Neural cell (in vitro differentiated cells): ENCODE data around the gene SLAMF1.
"Not testable (repeated sequence)": the region's sequence is repeated elsewhere in the genome, so short reads cannot be mapped to it uniquely, and the experiment has no call there.

Experiments
- EP300 ChIP-seq: fragments of 450-650 bp; conservative IDR thresholded peaks from 2 replicates; pipeline ENCODE4 v1.6.1; 2014; ENCODE audit warnings: antibody characterized with exemption, mild to moderate bottlenecking, moderate library complexity; ENCODE audit not compliant: poor library complexity, severe bottlenecking
- EZH2 ChIP-seq: fragments of 200-600, 300-800 bp; shearing (Covaris generic), sonication (generic); IDR thresholded peaks from 2 replicates; pipeline ENCODE4 v1.6.1; 2014; ENCODE audit warnings: antibody characterized with exemption, low read length, borderline replicate concordance, mild to moderate bottlenecking; ENCODE audit not compliant: insufficient read depth, poor library complexity, severe bottlenecking
- MXI1 ChIP-seq: fragments of 450-650 bp; conservative IDR thresholded peaks from 2 replicates; pipeline ENCODE4 v1.6.1; 2014; ENCODE audit warnings: antibody characterized with exemption, mild to moderate bottlenecking; ENCODE audit not compliant: poor library complexity, severe bottlenecking
- POLR2AphosphoS5 ChIP-seq: IDR thresholded peaks from 2 replicates; pipeline ENCODE4 v1.6.1; 2012
- SMC3 ChIP-seq: fragments of 450-650 bp; conservative IDR thresholded peaks from 2 replicates; pipeline ENCODE4 v1.6.1; 2014; ENCODE audit warnings: antibody characterized with exemption, mild to moderate bottlenecking, moderate library complexity; ENCODE audit not compliant: poor library complexity
- TF ChIP-seq, protein P1 (sequence below): fragments of 450-650 bp; IDR thresholded peaks from 2 replicates; pipeline ENCODE4 v1.5.1; 2014; ENCODE audit warnings: antibody characterized with exemption, mild to moderate bottlenecking, moderate library complexity; ENCODE audit not compliant: poor library complexity, severe bottlenecking
- TF ChIP-seq, protein P2 (sequence below): IDR thresholded peaks from 2 replicates; pipeline ENCODE4 v1.6.1; 2012; ENCODE audit warnings: borderline replicate concordance

DNA sequence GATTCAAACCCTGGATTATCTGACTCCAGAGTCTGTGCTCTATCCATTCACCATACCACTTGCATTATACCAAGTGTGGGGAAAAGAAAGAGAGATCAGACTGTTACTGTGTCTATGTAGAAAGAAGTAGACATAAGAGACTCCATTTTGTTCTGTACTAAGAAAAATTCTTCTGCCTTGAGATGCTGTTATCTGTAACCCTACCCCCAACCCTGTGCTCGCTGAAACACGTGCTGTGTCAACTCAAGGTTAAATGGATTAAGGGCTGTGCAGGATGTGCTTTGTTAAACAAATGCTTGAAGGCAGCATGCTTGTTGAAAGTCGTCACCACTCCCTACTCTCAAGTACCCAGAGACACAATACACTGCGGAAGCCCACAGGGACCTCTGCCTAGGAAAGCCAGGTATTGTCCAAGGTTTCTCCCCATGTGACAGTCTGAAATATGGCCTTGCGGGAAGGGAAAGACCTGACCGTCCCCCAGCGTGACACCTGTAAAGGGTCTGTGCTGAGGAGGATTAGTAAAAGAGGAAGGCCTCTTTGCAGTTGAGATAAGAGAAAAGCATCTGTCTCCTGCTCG, 5.3 kb upstream of the SLAMF1 start:
- TF ChIP-seq, protein P1, sequence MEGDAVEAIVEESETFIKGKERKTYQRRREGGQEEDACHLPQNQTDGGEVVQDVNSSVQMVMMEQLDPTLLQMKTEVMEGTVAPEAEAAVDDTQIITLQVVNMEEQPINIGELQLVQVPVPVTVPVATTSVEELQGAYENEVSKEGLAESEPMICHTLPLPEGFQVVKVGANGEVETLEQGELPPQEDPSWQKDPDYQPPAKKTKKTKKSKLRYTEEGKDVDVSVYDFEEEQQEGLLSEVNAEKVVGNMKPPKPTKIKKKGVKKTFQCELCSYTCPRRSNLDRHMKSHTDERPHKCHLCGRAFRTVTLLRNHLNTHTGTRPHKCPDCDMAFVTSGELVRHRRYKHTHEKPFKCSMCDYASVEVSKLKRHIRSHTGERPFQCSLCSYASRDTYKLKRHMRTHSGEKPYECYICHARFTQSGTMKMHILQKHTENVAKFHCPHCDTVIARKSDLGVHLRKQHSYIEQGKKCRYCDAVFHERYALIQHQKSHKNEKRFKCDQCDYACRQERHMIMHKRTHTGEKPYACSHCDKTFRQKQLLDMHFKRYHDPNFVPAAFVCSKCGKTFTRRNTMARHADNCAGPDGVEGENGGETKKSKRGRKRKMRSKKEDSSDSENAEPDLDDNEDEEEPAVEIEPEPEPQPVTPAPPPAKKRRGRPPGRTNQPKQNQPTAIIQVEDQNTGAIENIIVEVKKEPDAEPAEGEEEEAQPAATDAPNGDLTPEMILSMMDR = not testable (repeated sequence)
- not testable (repeated sequence) for TF ChIP-seq EP300, POLR2AphosphoS5, EZH2, MXI1, SMC3
- TF ChIP-seq, protein P2, sequence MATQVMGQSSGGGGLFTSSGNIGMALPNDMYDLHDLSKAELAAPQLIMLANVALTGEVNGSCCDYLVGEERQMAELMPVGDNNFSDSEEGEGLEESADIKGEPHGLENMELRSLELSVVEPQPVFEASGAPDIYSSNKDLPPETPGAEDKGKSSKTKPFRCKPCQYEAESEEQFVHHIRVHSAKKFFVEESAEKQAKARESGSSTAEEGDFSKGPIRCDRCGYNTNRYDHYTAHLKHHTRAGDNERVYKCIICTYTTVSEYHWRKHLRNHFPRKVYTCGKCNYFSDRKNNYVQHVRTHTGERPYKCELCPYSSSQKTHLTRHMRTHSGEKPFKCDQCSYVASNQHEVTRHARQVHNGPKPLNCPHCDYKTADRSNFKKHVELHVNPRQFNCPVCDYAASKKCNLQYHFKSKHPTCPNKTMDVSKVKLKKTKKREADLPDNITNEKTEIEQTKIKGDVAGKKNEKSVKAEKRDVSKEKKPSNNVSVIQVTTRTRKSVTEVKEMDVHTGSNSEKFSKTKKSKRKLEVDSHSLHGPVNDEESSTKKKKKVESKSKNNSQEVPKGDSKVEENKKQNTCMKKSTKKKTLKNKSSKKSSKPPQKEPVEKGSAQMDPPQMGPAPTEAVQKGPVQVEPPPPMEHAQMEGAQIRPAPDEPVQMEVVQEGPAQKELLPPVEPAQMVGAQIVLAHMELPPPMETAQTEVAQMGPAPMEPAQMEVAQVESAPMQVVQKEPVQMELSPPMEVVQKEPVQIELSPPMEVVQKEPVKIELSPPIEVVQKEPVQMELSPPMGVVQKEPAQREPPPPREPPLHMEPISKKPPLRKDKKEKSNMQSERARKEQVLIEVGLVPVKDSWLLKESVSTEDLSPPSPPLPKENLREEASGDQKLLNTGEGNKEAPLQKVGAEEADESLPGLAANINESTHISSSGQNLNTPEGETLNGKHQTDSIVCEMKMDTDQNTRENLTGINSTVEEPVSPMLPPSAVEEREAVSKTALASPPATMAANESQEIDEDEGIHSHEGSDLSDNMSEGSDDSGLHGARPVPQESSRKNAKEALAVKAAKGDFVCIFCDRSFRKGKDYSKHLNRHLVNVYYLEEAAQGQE = not testable (repeated sequence)
